SH-SY5Y (cell line): Measurements from ENCODE around the gene THAP5.

Source experiments
- GATA2 ChIP-seq: IDR thresholded peaks from 2 replicates; pipeline ENCODE4 v1.6.1; 2011; ENCODE audit warnings: mild to moderate bottlenecking, low read depth, low read length
- GATA3 ChIP-seq: IDR thresholded peaks from 2 replicates; pipeline ENCODE4 v1.6.1; 2011; ENCODE audit warnings: low read depth, mild to moderate bottlenecking, low read length, moderate library complexity

THAP5 gene

GRCh38 chr7:108596560-108596959, 27.1 kb upstream of the THAP5 start:
- TF ChIP-seq GATA3 = no peak

DNA sequence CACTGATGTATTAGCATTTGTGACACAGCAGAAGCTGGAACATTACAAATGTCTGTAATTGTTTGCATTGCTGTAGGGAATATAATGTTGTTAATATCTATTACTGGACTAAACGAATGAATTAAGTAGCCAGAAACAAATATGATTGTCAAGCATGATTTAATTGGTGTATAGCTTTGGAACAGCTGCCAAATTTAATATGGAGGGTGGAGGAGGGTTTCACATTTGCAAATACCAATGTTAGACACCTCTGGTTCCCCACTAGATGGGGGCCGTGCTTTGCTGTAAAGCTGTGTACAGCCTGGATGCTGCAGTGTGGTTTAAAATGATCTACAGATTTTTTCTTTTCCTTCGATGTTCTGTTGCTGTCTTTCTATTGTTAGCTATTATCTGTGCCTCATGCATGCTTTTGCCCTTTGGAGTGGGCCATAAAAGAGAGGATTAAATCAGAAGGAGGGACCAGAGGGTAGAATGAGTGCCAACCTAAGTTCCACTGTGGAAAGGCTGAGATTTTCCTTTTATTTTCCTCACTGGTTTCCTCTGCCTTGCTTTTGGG, 23.2 kb upstream of the THAP5 start:
- no peak for TF ChIP-seq GATA2
- no peak for TF ChIP-seq GATA3

DNA sequence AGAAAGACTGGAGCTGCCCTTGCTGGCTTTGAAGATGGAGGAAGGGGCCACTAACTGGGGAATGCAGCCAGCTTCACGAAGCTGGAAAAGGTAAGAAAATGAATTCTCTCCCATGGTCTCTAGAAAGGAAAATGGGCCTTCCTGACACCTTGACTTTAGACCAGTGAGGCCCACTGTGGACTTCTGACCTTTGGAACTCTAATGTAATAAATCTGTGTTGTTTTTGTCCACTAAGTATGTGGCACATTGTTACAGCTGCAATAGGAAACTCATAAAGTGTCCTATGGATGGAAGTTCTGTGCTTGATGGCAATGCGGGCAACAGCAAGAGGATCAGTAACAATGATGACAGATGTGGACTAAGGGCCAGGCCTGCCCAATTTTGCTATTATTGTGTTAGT, 21.1 kb upstream of the THAP5 start:
- no peak for TF ChIP-seq GATA2
- TF ChIP-seq GATA3 = no peak

GRCh38 chr7:108589874-108590273, 20.4 kb upstream of the THAP5 start:
- TF ChIP-seq GATA3 (no peak), GATA2 (no peak)

DNA sequence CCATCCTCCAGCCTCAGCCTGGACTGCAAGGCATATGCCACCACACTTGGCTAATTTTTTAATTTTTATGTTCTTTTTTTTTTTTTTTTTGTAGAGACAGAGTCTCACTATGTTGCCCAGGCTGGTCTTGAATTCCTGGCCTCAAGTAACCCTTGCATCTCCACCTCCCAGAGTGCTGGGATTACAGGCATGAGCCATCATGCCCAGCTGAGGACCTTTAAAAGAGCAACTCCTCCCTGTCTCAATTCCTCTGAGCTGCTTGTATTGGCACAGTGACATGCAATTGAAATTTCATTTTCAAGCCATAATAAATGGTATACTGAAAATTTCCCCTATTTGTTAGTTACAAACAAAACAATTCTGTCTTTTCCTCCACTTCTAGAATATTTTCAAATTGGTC, 19.7 kb upstream of the THAP5 start:
- TF ChIP-seq GATA2 (no peak), GATA3 (no peak)

DNA sequence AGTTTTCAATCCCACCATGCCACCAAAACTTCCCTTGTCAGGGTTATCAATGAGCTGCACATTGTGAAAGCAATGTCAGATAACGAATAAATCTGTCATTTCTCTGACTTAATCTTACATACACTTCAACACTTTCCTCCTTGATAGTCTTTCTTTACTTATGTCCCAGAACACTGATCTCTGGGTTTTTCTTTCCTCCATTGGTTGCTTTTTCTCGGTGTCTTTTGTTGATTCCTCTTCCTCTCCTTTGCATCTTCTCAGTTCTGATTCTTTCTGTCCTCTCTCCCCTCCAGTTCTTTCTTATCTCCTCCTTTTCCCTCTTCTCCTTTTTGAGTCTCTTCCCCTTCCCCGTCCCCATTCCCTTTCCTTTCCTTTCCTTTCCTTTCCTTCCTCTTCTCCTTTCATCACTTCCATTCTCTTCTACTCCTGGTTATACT, 16.8 kb upstream of the THAP5 start:
- TF ChIP-seq GATA2 (no peak), GATA3 (no peak)

DNA sequence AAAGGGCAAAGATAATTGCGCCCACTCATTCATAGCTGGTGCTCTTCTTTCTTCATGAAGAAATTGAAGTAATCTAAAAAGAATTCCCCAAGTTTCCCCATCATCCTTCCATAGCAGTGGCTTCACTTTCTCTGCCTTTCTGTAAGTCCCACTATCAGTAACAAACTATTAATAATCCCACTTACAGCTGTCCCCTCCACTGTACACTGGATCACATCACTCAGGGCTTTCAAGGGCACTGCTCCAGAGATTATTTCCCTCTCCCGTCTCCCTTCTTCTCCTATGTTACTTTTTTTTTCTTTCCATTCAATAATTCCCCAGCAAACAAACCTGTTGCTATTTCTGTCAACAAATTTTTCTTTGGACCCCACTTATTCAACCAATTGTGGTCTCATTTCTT, 16.3 kb upstream of the THAP5 start:
- TF ChIP-seq GATA3 (no peak), GATA2 (no peak)

GRCh38 chr7:108584211-108584610, 14.7 kb upstream of the THAP5 start:
- TF ChIP-seq GATA2 = no peak
- no peak for TF ChIP-seq GATA3

DNA sequence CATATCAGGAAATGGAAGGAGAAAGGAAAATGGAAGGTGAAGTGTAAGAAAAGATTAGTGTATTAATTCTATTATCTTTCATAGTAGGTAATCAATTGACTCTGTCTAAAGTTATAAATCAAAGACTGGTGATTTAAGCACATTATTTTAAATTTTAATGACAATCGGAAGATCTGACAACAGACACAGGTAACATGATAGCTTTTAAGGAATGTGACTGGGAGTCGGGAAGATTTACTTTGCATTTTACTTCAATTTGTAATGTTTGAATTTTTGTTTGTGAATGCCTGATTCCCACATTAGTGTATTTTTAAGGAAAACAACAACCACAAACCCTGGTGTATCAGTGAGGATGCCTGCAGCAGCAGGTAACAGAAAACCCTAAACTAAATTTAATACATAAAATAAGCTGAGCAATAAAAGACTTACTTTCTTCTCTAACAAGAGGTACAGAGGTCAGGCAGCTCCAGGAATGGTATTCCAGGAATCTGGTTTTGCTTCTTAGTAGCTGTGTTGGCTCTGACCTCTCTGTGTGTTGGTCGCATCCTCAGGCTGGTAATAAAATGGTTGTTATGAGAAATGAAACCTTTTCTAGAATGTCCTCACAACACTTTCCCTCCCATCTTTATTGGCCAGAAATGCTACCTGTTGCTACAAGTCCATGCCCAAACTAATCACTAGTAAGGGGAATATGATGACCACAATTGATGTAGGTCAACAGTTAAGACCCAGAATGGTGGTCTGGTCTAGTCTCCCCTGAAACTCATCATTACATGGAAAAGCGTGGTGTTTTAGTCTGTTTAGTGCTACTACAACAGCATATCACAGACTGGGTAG, 12.4 kb upstream of the THAP5 start:
- TF ChIP-seq GATA2 = no peak
- TF ChIP-seq GATA3 = no peak

- no peak for TF ChIP-seq GATA3
- TF ChIP-seq GATA2 = no peak
Observed at GRCh38 chr7:108580298-108580697, 10.8 kb upstream of the THAP5 start.

GRCh38 chr7:108578937-108579336, 9.4 kb upstream of the THAP5 start:
- TF ChIP-seq GATA3 (no peak), GATA2 (no peak)

GRCh38 chr7:108576116-108576515, 6.6 kb upstream of the THAP5 start:
- no peak for TF ChIP-seq GATA3
- no peak for TF ChIP-seq GATA2

GRCh38 chr7:108575156-108575555, 5.7 kb upstream of the THAP5 start:
- TF ChIP-seq GATA3 = no peak
- no peak for TF ChIP-seq GATA2

GRCh38 chr7:108572480-108572879, 3.0 kb upstream of the THAP5 start:
- TF ChIP-seq GATA2 = no peak
- no peak for TF ChIP-seq GATA3

DNA sequence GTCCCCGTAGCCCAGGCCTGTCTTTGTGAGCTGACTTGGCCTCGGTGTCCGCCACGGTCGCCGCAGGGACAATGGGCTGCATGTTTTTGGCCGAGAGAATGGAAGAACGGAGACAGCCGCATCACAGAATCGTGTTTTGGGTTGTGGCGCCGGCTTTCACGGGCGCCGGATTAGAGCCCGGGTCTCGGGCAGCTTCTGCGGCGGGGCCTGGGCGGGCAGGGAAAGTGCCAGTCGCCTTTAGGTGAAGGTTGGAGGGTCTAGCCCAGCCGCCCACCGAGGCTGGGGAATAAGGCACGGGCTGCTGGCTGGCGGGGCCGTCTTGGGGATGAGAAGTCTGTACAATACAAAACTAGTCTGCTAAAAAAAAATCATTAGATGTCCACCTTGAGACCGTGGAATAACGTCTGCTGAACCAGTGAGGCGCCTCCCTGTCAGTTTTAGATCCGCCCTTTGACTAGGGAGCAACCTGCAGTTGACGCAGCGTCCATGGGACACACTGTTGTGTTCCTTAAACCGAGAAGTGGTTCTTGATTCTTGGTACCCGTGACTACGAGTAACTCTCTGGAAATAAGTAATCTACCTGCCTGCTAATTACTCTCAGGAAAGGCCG, 745 bp upstream of the THAP5 start:
- TF ChIP-seq GATA2 = no peak
- TF ChIP-seq GATA3 = no peak
